Panc1 (cell line): ENCODE results near the gene ZNF718. TPM values are rescaled to one million over a fixed set of nuclear protein-coding genes. Genes with fewer than 3 reads are reported as not detected.

Source experiments
- ATAC-seq: fragments of 200-7000 bp; cut with Tn5 transposase; 2 replicates; pipeline ENCODE4 v1.9.1; 2020; ENCODE audit warnings: mild to moderate bottlenecking, moderate library complexity
- BruUV-seq: library from RNA; stranded (reverse); fragments of 400-500 nt; replicated peaks from 2 replicates; lab custom pipeline; 2021; lab: Mats Ljungman, UMichigan
- CTCF ChIA-PET: fragments of 300-600 bp; sonication (Branson Sonifier 250); formaldehyde crosslinking; loops from one replicate; lab custom pipeline; 2022; ENCODE audit warnings: antibody characterized with exemption; lab: Charles Lee
- POLR2A ChIA-PET: fragments of 300-600 bp; sonication (Branson Sonifier 250); formaldehyde crosslinking; loops from one replicate; lab custom pipeline; 2022; ENCODE audit warnings: antibody characterized with exemption; lab: Charles Lee
- DNase-seq: peaks from one replicate; pipeline ENCODE4 v3.0.0-alpha.2; 2010; ENCODE audit warnings: low read depth, low spot score
- H3K27ac ChIP-seq: 2 replicates; pipeline ENCODE4 v1.5.1; 2011; ENCODE audit warnings: mild to moderate bottlenecking, low read length, inconsistent platforms
- H3K27me3 ChIP-seq: fragments of 200-500 bp; sonication (Bioruptor generic); 2 replicates; pipeline ENCODE4 v1.6.0; 2014; ENCODE audit warnings: low read length, inconsistent platforms; ENCODE audit not compliant: control insufficient read depth, insufficient read depth
- H3K36me3 ChIP-seq: fragments of 200-500 bp; sonication (Bioruptor generic); 2 replicates; pipeline ENCODE4 v1.5.1; 2014; ENCODE audit warnings: inconsistent platforms, mild to moderate bottlenecking, low read length, moderate library complexity; ENCODE audit not compliant: control insufficient read depth, insufficient read depth
- H3K4me1 ChIP-seq: 2 replicates; pipeline ENCODE4 v1.5.1; 2011; ENCODE audit warnings: inconsistent platforms, mild to moderate bottlenecking, low read length, moderate library complexity; ENCODE audit not compliant: control insufficient read depth, insufficient read depth
- H3K4me3 ChIP-seq, 2 experiments: 2 replicates each; pipeline ENCODE4 v1.5.1; 2011 to 2012; ENCODE audit warnings: low read depth in 2 of 2, low read length in 2 of 2, mild to moderate bottlenecking in 2 of 2, inconsistent platforms in 1 of 2, moderate library complexity in 1 of 2
- H3K9me3 ChIP-seq: fragments of 200-500 bp; sonication (Bioruptor generic); 2 replicates; pipeline ENCODE4 v1.5.1; 2014; ENCODE audit warnings: low read depth, mild to moderate bottlenecking, inconsistent platforms, low read length, moderate library complexity; ENCODE audit not compliant: control insufficient read depth, insufficient read depth
- POLR2AphosphoS5 ChIP-seq: IDR thresholded peaks from 2 replicates; pipeline ENCODE4 v1.6.1; 2012; ENCODE audit warnings: mild to moderate bottlenecking, low read depth, low read length, moderate library complexity
- SIN3A ChIP-seq: IDR thresholded peaks from 2 replicates; pipeline ENCODE4 v1.6.1; 2012; ENCODE audit warnings: low read depth, mild to moderate bottlenecking, low read length, moderate library complexity, borderline replicate concordance; ENCODE audit not compliant: insufficient read depth
- TCF7L2 ChIP-seq: IDR thresholded peaks from 2 replicates; pipeline ENCODE4 v1.6.1; 2011; ENCODE audit warnings: mild to moderate bottlenecking, low read depth, low read length, inconsistent platforms
- in situ Hi-C: cut with HindIII; loops from 2 replicates; pipeline ENCODE4 v1.10.0; 2016; ENCODE audit warnings: low sequenced_read_pairs, low pct_unique_long_range_greater_than_20kb
- intact Hi-C: fragments of 100-400 bp; cut with micrococcal nuclease; formaldehyde crosslinking; loops from one replicate; pipeline ENCODE4 v1.10.0; 2022; ENCODE audit not compliant: unreplicated experiment
- total RNA-seq: library from RNA; stranded (reverse); gene quantifications from one replicate; pipeline ENCODE4 v1.2.1, GENCODE V29; 2021; ENCODE audit not compliant: unreplicated experiment
- TF ChIP-seq, protein P1 (sequence below): fragments of 450-650 bp; IDR thresholded peaks from 2 replicates; pipeline ENCODE4 v1.5.1; 2017; ENCODE audit warnings: mild to moderate bottlenecking
- TF ChIP-seq, protein P2 (sequence below), 2 experiments: IDR thresholded peaks; 2 replicates each; pipeline ENCODE4 v1.6.1; 2011 to 2012; ENCODE audit warnings: low read depth in 2 of 2, control low read depth in 1 of 2, low read length in 1 of 2, mild to moderate bottlenecking in 1 of 2, moderate library complexity in 1 of 2; ENCODE audit not compliant: insufficient read depth in 1 of 2

The ZNF718 gene
- total RNA-seq, 1 experiment from 2014 or later: 3.6 TPM

DNA sequence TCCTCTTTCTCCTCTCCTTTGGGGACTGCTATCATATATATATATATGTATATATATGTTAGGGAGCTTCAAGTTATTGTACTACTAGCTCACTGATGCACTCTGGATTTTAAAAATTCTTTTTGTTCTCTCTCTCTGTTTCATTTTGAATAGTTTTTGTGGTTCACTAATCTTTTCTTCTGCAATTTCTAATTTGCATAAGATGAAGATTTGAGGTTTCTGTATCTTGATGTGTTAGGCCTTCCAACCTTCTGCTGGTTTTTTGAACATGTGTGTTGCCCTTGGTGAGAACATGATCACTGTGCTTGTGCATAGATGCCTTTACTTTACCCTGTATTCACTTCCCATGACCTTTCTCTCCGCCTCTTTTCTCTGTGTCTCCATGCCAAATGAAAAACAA lies 7.8 kb upstream of the ZNF718 start:
- in situ Hi-C loops: no loop called here
- Histone ChIP-seq H3K27me3 (no peaks in the 10 kb centered on the region), H3K4me1 (no peaks in the 10 kb centered on the region), H3K36me3 (no peaks in the 10 kb centered on the region), H3K9me3 (no peaks in the 10 kb centered on the region), H3K4me3 (no peak overlapping the region), H3K27ac (no peak overlapping the region)
- intact Hi-C loops: no loop called here
- ATAC-seq (no peak), DNase-seq (no peak)
- BruUV-seq: no TSS peak
- CTCF ChIA-PET: interaction anchor here (0.6 kb wide), 1 partner anchor 74 kb away, joined by 5 read pairs; no protein-coding TSS in a partner anchor
- TF ChIP-seq TCF7L2 (no peak), POLR2AphosphoS5 (no peak), SIN3A (no peak)
- TF ChIP-seq, protein P1, sequence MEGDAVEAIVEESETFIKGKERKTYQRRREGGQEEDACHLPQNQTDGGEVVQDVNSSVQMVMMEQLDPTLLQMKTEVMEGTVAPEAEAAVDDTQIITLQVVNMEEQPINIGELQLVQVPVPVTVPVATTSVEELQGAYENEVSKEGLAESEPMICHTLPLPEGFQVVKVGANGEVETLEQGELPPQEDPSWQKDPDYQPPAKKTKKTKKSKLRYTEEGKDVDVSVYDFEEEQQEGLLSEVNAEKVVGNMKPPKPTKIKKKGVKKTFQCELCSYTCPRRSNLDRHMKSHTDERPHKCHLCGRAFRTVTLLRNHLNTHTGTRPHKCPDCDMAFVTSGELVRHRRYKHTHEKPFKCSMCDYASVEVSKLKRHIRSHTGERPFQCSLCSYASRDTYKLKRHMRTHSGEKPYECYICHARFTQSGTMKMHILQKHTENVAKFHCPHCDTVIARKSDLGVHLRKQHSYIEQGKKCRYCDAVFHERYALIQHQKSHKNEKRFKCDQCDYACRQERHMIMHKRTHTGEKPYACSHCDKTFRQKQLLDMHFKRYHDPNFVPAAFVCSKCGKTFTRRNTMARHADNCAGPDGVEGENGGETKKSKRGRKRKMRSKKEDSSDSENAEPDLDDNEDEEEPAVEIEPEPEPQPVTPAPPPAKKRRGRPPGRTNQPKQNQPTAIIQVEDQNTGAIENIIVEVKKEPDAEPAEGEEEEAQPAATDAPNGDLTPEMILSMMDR: no peak
- TF ChIP-seq, protein P2, sequence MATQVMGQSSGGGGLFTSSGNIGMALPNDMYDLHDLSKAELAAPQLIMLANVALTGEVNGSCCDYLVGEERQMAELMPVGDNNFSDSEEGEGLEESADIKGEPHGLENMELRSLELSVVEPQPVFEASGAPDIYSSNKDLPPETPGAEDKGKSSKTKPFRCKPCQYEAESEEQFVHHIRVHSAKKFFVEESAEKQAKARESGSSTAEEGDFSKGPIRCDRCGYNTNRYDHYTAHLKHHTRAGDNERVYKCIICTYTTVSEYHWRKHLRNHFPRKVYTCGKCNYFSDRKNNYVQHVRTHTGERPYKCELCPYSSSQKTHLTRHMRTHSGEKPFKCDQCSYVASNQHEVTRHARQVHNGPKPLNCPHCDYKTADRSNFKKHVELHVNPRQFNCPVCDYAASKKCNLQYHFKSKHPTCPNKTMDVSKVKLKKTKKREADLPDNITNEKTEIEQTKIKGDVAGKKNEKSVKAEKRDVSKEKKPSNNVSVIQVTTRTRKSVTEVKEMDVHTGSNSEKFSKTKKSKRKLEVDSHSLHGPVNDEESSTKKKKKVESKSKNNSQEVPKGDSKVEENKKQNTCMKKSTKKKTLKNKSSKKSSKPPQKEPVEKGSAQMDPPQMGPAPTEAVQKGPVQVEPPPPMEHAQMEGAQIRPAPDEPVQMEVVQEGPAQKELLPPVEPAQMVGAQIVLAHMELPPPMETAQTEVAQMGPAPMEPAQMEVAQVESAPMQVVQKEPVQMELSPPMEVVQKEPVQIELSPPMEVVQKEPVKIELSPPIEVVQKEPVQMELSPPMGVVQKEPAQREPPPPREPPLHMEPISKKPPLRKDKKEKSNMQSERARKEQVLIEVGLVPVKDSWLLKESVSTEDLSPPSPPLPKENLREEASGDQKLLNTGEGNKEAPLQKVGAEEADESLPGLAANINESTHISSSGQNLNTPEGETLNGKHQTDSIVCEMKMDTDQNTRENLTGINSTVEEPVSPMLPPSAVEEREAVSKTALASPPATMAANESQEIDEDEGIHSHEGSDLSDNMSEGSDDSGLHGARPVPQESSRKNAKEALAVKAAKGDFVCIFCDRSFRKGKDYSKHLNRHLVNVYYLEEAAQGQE (IDR thresholded peaks at IDR 0.05; ENCODE audit: insufficient read depth in 1 of 2, low read depth in 2 of 2, low read length in 1 of 2): no peak
- POLR2A ChIA-PET: no interaction called here

DNA sequence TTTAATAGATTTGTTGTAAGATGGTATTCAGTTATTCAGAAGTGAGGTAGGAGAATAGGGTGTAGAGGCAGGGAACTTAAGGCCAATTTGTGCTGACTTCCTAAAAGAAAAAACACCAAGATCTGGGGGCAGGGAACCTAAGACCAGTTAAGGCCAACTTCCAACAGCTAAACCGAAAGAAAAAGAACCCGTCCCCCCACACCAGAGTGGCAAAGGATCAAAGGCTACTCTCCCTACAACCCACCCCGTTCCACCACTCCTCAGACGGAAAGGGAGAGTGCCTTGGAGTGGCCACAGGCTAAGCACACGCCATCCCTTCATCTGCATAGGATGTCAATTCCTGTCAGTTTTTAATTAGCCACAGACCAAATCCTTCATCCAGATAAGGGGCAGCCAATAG lies 3.7 kb upstream of the ZNF718 start:
- TF ChIP-seq, protein P2 (IDR thresholded peaks at IDR 0.05; ENCODE audit: insufficient read depth in 1 of 2, low read depth in 2 of 2, low read length in 1 of 2): no peak
- no peak for TF ChIP-seq TCF7L2
- DNase-seq (no peak), ATAC-seq (no peak)
- CTCF ChIA-PET: interaction anchor here (0.6 kb wide), 1 partner anchor 171 kb away, joined by 3 read pairs; no protein-coding TSS in a partner anchor
- intact Hi-C loops: no loop called here
- Histone ChIP-seq H3K4me3 (no peak overlapping the region), H3K36me3 (no peaks in the 10 kb centered on the region), H3K27ac (no peak overlapping the region), H3K9me3 (no peaks in the 10 kb centered on the region), H3K4me1 (no peaks in the 10 kb centered on the region), H3K27me3 (no peaks in the 10 kb centered on the region)
- BruUV-seq: no TSS peak
- in situ Hi-C loops: no loop called here
- POLR2A ChIA-PET: no interaction called here
